HEK293 (cell line): ENCODE measurements around the gene KCNQ1.

Experiments
- CTCF ChIA-PET: fragments of 350-600 bp; formaldehyde crosslinking; extraction: SDS; loops from one replicate; lab custom pipeline; 2021; ENCODE audit warnings: antibody characterized with exemption; lab: Yijun Ruan, JAX
- POLR2A ChIA-PET: fragments of 300-600 bp; formaldehyde crosslinking; extraction: SDS; loops from one replicate; lab custom pipeline; 2020; ENCODE audit warnings: antibody characterized with exemption, inconsistent platforms; lab: Yijun Ruan, JAX
- H3K27ac ChIP-seq: fragments of 200-500 bp; sonication (Bioruptor generic); 2 replicates; pipeline ENCODE4 v1.5.1; 2014; ENCODE audit warnings: low read depth, low read length, control low read depth, inconsistent platforms; ENCODE audit errors: extremely low read depth
- H3K36me3 ChIP-seq, 2 experiments: fragments of 200-500 bp in 1 of 2; sonication (Bioruptor generic) in 1 of 2; 1 replicate in 1 of 2; 2 replicates in 1 of 2; pipeline ENCODE4 v1.5.1; 2014 to 2017; ENCODE audit warnings: inconsistent platforms in 2 of 2, low read length in 2 of 2; ENCODE audit not compliant: control insufficient read depth in 2 of 2, insufficient read depth in 1 of 2
- H3K4me1 ChIP-seq: fragments of 200-500 bp; sonication (Bioruptor generic); 2 replicates; pipeline ENCODE4 v1.5.1; 2014; ENCODE audit warnings: mild to moderate bottlenecking, low read length, inconsistent platforms; ENCODE audit not compliant: control insufficient read depth, insufficient read depth
- H3K4me3 ChIP-seq: 2 replicates; pipeline ENCODE4 v1.5.1; 2011; ENCODE audit warnings: low read depth, mild to moderate bottlenecking, control low read depth, low read length, moderate library complexity
- H3K9me3 ChIP-seq: fragments of 200-500 bp; sonication (Bioruptor generic); 2 replicates; pipeline ENCODE4 v1.5.1; 2014; ENCODE audit warnings: low read depth, low read length, inconsistent platforms; ENCODE audit not compliant: control insufficient read depth, insufficient read depth
- KLF17 ChIP-seq: fragments of 450-650 bp; formaldehyde crosslinking; IDR thresholded peaks from 2 replicates; pipeline ENCODE4 v1.5.1; 2016; ENCODE audit warnings: missing biosample characterization, missing genetic modification characterization
- KLF9 ChIP-seq: fragments of 450-650 bp; formaldehyde crosslinking; IDR thresholded peaks from 2 replicates; pipeline ENCODE4 v1.5.1; 2016; ENCODE audit warnings: missing biosample characterization, missing genetic modification characterization, low read depth
- OVOL3 ChIP-seq: fragments of 450-650 bp; formaldehyde crosslinking; IDR thresholded peaks from 2 replicates; pipeline ENCODE4 v1.5.1; 2016; ENCODE audit warnings: missing biosample characterization, missing genetic modification characterization
- ZEB2 ChIP-seq: fragments of 450-650 bp; formaldehyde crosslinking; IDR thresholded peaks from 2 replicates; pipeline ENCODE4 v1.5.1; 2016; ENCODE audit warnings: missing biosample characterization, missing genetic modification characterization
- ZNF112 ChIP-seq: fragments of 450-650 bp; formaldehyde crosslinking; IDR thresholded peaks from 2 replicates; pipeline ENCODE4 v1.5.0; 2017; ENCODE audit warnings: missing biosample characterization, missing genetic modification characterization
- ZNF132 ChIP-seq: fragments of 450-650 bp; formaldehyde crosslinking; IDR thresholded peaks from 2 replicates; pipeline ENCODE4 v1.5.1; 2017; ENCODE audit warnings: missing biosample characterization, missing genetic modification characterization, borderline replicate concordance
- ZNF146 ChIP-seq: fragments of 450-650 bp; formaldehyde crosslinking; IDR thresholded peaks from 2 replicates; pipeline ENCODE4 v1.5.1; 2016; ENCODE audit warnings: missing biosample characterization, missing genetic modification characterization
- ZNF211 ChIP-seq: fragments of 450-650 bp; formaldehyde crosslinking; IDR thresholded peaks from 2 replicates; pipeline ENCODE4 v1.5.1; 2016; ENCODE audit warnings: low read depth, missing biosample characterization, missing genetic modification characterization
- ZNF391 ChIP-seq: fragments of 450-650 bp; formaldehyde crosslinking; IDR thresholded peaks from 2 replicates; pipeline ENCODE4 v1.5.1; 2016; ENCODE audit warnings: low read depth, missing biosample characterization, missing genetic modification characterization, borderline replicate concordance
- ZNF394 ChIP-seq: fragments of 450-650 bp; formaldehyde crosslinking; IDR thresholded peaks from 2 replicates; pipeline ENCODE4 v1.5.1; 2016; ENCODE audit warnings: missing biosample characterization, missing genetic modification characterization, mild to moderate bottlenecking, moderate library complexity, borderline replicate concordance
- ZNF521 ChIP-seq: fragments of 450-650 bp; formaldehyde crosslinking; IDR thresholded peaks from 2 replicates; pipeline ENCODE4 v1.5.1; 2017; ENCODE audit warnings: missing biosample characterization, mild to moderate bottlenecking, missing genetic modification characterization
- ZNF596 ChIP-seq: fragments of 450-650 bp; IDR thresholded peaks from 2 replicates; pipeline ENCODE4 v1.5.0; 2018; ENCODE audit warnings: missing biosample characterization, mild to moderate bottlenecking, missing genetic modification characterization, moderate library complexity
- ZNF776 ChIP-seq: fragments of 450-650 bp; formaldehyde crosslinking; IDR thresholded peaks from 2 replicates; pipeline ENCODE4 v1.5.0; 2017; ENCODE audit warnings: missing biosample characterization, missing genetic modification characterization, borderline replicate concordance
- ZNF791 ChIP-seq: fragments of 450-650 bp; formaldehyde crosslinking; IDR thresholded peaks from 2 replicates; pipeline ENCODE4 v1.5.1; 2016; ENCODE audit warnings: missing biosample characterization, missing genetic modification characterization
- ZSCAN23 ChIP-seq: fragments of 450-650 bp; formaldehyde crosslinking; IDR thresholded peaks from 2 replicates; pipeline ENCODE4 v1.5.1; 2016; ENCODE audit warnings: missing biosample characterization, missing genetic modification characterization
- TF ChIP-seq, protein P1 (sequence below): fragments of 450-650 bp; formaldehyde crosslinking; IDR thresholded peaks from 2 replicates; pipeline ENCODE4 v1.5.1; 2017; ENCODE audit warnings: missing biosample characterization, missing genetic modification characterization
- TF ChIP-seq, protein P2 (sequence below): fragments of 450-650 bp; formaldehyde crosslinking; conservative IDR thresholded peaks from 2 replicates; pipeline ENCODE4 v1.5.1; 2016; ENCODE audit warnings: low read depth, missing biosample characterization, missing genetic modification characterization

KCNQ1 gene

GRCh38 chr11:2820976-2821375, 376.2 kb downstream of the KCNQ1 start (continued):
- TF ChIP-seq, protein P1, sequence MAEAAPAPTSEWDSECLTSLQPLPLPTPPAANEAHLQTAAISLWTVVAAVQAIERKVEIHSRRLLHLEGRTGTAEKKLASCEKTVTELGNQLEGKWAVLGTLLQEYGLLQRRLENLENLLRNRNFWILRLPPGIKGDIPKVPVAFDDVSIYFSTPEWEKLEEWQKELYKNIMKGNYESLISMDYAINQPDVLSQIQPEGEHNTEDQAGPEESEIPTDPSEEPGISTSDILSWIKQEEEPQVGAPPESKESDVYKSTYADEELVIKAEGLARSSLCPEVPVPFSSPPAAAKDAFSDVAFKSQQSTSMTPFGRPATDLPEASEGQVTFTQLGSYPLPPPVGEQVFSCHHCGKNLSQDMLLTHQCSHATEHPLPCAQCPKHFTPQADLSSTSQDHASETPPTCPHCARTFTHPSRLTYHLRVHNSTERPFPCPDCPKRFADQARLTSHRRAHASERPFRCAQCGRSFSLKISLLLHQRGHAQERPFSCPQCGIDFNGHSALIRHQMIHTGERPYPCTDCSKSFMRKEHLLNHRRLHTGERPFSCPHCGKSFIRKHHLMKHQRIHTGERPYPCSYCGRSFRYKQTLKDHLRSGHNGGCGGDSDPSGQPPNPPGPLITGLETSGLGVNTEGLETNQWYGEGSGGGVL (tag by site-specific recombination) = no peak
- TF ChIP-seq OVOL3 (tag by site-specific recombination) = no peak

- no peaks in the 10 kb centered on the region for H3K4me1 ChIP-seq
- CTCF ChIA-PET = no interaction called here
- POLR2A ChIA-PET = no interaction called here
- no peaks in the 10 kb centered on the region for H3K9me3 ChIP-seq
- no peak overlapping the region for H3K4me3 ChIP-seq
- H3K36me3 ChIP-seq = no peaks in the 10 kb centered on the region
- H3K27ac ChIP-seq = no peak overlapping the region
- no peak for TF ChIP-seq ZEB2 (tag by site-specific recombination)
- no peak for TF ChIP-seq ZNF146 (tag by site-specific recombination)
- TF ChIP-seq ZNF132 = no peak
- no peak for TF ChIP-seq ZNF521 (tag by site-specific recombination)
- no peak for TF ChIP-seq ZSCAN23 (tag by site-specific recombination)
- TF ChIP-seq ZNF596 (tag by site-specific recombination) = no peak
- TF ChIP-seq, protein P2, sequence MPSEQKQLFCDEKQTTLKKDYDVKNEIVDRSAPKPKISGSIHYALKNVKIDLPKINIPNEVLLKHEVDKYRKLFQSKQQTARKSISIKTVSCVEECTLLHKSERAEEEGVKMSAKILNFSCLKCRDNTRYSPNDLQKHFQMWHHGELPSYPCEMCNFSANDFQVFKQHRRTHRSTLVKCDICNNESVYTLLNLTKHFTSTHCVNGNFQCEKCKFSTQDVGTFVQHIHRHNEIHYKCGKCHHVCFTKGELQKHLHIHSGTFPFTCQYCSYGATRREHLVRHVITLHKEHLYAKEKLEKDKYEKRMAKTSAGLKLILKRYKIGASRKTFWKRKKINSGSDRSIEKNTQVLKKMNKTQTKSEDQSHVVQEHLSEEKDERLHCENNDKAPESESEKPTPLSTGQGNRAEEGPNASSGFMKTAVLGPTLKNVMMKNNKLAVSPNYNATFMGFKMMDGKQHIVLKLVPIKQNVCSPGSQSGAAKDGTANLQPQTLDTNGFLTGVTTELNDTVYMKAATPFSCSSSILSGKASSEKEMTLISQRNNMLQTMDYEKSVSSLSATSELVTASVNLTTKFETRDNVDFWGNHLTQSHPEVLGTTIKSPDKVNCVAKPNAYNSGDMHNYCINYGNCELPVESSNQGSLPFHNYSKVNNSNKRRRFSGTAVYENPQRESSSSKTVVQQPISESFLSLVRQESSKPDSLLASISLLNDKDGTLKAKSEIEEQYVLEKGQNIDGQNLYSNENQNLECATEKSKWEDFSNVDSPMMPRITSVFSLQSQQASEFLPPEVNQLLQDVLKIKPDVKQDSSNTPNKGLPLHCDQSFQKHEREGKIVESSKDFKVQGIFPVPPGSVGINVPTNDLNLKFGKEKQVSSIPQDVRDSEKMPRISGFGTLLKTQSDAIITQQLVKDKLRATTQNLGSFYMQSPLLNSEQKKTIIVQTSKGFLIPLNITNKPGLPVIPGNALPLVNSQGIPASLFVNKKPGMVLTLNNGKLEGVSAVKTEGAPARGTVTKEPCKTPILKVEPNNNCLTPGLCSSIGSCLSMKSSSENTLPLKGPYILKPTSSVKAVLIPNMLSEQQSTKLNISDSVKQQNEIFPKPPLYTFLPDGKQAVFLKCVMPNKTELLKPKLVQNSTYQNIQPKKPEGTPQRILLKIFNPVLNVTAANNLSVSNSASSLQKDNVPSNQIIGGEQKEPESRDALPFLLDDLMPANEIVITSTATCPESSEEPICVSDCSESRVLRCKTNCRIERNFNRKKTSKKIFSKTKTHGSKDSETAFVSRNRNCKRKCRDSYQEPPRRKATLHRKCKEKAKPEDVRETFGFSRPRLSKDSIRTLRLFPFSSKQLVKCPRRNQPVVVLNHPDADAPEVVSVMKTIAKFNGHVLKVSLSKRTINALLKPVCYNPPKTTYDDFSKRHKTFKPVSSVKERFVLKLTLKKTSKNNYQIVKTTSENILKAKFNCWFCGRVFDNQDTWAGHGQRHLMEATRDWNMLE = no peak
- no peak for TF ChIP-seq ZNF112 (tag by site-specific recombination)
- no peak for TF ChIP-seq KLF9 (tag by site-specific recombination)
- TF ChIP-seq ZNF394 (tag by site-specific recombination) = no peak
- TF ChIP-seq ZNF391 (tag by site-specific recombination) = no peak
- TF ChIP-seq ZNF776 (tag by site-specific recombination) = no peak
- TF ChIP-seq OVOL3 (tag by site-specific recombination) = no peak
- no peak for TF ChIP-seq KLF17 (tag by site-specific recombination)
- TF ChIP-seq ZNF791 = no peak
- no peak for TF ChIP-seq ZNF211 (tag by site-specific recombination)
- TF ChIP-seq, all 188 proteins: peak for 0
Observed at GRCh38 chr11:2821891-2822290, 377.1 kb downstream of the KCNQ1 start.

DNA sequence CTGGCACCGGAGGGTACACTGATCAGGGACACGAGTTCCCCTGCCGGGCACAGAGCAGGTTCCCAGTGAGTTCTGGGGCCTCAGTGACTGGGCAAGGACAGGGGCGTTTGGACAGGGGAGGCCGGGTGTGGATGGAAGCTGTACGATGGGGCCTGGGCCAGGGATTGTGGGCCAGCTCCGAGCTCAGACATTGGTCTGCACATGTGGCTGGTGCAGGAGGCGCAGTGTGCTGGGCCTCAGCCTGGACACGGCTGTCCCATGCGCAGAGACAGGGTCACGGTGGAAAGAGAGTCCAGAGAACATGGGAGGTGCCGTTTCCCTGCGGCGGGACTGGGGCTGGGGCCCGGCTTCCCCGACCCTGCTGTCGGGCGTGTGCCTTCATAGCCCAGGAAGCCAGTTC, 380.0 kb downstream of the KCNQ1 start:
- no peak for TF ChIP-seq ZNF394 (tag by site-specific recombination)
- no peak for TF ChIP-seq ZNF791
- TF ChIP-seq, all 188 proteins: peak for 0
- Histone ChIP-seq H3K9me3 (no peaks in the 10 kb centered on the region), H3K36me3 (no peaks in the 10 kb centered on the region), H3K4me3 (no peak overlapping the region), H3K27ac (no peak overlapping the region), H3K4me1 (no peaks in the 10 kb centered on the region)
- CTCF ChIA-PET = no interaction called here
- POLR2A ChIA-PET = no interaction called here
